Activated effector memory CD4-positive, alpha-beta T cell treated with anti-CD3 and anti-CD28 coated beads, Interleukin-2, amount 50 U/mL, for 16 hours (primary cell): ENCODE measurements around the gene PRKAR1A.
"Not testable (repeated sequence)": the region's sequence is repeated elsewhere in the genome, so short reads cannot be mapped to it uniquely, and the experiment has no call there.

ENCODE experiments used
- DNase-seq: peaks from one replicate; pipeline ENCODE4 v3.0.0-alpha.2; 2020

The PRKAR1A gene

DNA sequence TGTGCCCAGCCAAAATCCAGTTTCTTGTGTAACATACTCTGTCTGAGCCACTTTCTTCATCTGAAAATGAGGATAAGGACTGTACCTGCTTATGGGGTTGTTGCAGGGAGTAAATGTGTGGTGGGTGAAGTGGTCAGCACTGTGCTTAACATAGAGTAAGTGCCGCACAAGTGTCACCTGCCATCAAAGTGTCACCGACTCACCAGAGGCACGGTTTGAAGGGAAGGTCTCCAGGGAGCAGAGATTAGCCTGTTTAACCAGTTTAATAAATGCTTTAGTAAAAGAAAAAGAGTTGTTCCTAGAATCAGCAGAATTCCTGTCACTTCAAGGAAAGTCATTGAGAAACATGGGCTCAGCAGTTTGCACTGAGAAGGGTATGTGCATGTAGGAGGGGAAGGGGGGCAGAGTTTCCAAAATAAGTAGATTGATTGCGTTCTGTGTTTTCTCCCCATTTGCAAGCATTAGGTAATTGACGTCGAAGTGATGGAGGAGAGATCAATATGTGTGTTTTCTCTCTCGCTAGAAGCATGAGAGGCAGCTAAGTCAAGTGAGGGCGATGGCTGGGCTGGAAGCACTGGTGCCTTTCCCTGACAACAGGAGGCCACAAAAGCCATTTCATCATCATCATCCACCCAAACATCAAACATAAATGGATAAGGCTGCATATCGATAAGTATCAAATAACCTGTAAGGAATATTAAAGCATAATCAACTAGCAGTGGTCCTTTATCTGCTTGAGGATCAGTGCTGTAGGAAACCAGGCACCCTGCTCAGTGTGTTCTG lies 69.8 kb downstream of the PRKAR1A start:
- DNase-seq: no peak

DNA sequence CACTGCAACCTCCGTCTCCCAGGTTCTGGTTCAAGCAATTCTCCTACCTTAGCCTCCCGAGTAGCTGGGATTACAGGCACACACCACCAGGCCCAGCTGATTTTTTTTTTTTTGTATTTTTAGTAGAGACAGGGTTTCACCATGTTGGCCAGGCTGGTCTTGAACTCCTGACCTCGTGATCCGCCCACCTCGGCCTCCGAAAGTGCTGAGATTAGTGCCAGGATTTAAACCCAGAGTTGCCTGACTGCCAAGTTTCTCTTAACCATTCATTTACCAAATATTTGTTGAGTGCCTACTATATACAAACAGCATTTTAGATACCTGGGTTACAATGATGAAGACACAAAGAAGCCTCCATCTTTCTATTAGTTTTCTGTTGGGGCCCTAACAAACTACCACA lies 70.6 kb downstream of the PRKAR1A start:
- not testable (repeated sequence) for DNase-seq

GRCh38 chr17:68584581-68585303 lies 72.5 kb downstream of the PRKAR1A start:
- no peak for DNase-seq

DNA sequence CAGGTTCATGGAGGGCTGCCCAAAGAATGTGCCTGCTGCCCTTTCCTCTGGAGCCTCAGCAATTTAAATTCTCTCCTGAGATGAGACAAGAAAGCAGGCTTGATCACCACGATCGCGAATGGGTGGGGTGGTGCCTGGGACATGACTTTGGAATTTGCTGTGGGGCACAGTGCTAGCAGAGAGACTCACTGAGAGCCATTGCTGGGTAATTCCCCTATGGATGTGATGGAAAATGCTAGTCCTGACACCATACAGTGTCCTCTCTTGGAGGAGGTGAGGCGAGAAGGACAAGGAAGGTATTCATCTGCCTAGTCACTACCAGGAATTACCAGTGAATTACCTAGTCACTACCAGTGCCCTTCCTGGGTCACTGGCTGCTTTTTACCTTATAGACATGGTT lies 73.4 kb downstream of the PRKAR1A start:
- no peak for DNase-seq

- no peak for DNase-seq
These were observed 74.8 kb downstream of the PRKAR1A start for GRCh38 chr17:68587026-68587425.

DNA sequence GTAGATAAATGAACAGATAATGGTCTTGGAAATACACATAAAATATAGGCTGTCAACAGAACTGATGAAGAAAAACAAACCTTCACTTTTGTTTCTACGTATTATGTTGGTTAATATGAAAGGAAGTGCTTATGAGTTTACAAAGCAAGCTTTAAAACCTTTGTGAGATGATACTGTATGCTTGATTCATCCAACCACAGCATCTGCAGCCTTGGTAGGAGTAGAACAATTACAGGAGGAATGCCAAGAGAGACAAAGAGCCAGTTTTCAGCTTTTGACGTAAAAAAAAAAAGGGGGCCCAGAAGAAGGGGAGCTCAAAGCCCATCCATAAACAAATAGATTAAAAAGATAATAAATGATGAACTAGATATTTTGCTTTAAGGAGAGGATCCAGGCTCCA lies 75.6 kb downstream of the PRKAR1A start:
- DNase-seq: no peak

- no peak for DNase-seq
These were observed 76.1 kb downstream of the PRKAR1A start for GRCh38 chr17:68588362-68588761.

GRCh38 chr17:68589086-68589485 lies 76.9 kb downstream of the PRKAR1A start:
- DNase-seq: no peak

- no peak for DNase-seq
These were observed 79.4 kb downstream of the PRKAR1A start for GRCh38 chr17:68591583-68591982.

DNA sequence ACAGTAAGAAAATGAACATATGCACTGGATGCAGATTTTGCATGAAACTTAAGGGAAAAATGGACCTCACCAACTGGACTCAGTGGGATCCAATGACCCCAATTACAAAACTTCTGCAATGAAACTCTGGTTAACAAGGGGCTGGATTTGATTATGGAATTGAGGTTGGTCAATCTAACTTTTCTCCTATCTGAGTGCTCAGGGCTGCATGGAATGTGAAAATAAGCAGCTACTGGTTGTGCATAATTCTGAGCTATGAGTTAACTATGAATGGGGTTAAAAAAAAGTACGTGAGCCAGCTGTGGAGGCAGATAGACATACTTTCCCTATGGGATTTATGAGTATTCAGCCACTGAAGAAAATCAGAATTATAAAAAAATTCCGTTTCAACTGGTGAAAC lies 79.8 kb downstream of the PRKAR1A start:
- DNase-seq: no peak

- DNase-seq: no peak
These were observed 80.7 kb downstream of the PRKAR1A start for GRCh38 chr17:68592682-68593641.

GRCh38 chr17:68594552-68594951 lies 82.3 kb downstream of the PRKAR1A start:
- DNase-seq: no peak

DNA sequence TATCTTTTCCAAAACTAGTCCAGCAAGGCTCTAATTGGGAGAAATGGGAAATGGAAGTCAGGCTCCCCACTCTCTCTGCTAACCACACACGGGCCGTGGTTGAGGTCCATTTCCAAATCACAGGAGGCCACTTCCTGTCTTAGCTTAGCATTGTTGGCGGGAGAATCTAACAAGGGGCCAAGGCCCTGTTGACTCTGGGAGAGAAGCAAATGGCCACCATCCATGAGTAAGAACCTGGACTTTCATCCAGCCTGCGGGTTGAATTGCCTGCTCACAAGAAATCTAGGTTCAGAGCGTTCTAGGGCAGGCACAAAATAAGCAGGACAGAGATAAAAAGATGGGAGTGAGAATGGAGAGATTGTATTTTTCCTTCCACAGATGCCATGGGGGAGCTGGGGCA lies 83.3 kb downstream of the PRKAR1A start:
- no peak for DNase-seq

- no peak for DNase-seq
These were observed 83.8 kb downstream of the PRKAR1A start for GRCh38 chr17:68595986-68596385.

DNA sequence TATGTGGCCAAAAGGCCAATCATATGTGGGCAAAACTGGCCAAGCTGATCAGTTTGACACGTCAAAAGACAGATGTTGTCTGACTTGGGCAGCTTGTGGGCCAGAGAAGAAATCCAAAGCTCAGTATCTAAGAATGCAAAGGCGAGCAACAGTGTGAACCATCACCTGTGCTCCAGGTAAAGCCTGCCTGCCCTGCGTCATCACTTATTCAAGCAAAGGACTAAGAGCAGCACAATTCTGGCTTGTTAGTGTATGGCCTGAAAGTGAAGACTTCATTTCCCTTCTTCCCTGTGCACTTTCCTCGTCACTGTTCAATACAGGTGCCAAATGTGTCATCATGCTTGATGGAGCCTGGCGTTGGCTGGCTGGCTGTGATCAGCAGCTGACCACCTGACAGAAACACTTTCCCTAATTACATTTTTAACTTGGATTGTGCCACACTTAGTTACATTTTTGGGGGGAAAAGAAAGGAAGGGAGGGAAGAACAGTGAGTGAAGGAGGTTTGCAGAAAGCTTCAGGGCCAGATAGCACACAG lies 84.2 kb downstream of the PRKAR1A start:
- no peak for DNase-seq

DNA sequence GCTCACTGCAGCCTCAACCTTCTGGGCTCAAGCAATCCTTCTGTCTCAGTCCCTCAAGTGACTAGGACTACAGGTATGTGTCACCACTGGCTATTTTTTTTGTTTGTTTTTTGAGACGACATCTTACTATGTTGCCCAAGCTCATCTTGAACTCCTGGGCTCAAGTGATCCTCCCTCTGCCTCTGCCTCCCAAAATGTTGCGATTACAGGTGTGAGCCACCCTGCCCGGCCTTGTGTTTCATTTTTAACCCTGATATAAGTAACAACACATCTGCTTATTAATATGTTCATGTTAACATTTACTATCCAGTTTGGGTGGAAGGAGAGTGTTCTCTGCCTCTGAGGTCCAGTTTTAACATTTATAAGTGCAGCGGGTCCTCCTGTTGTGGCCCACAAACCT lies 85.8 kb downstream of the PRKAR1A start:
- DNase-seq: no peak

GRCh38 chr17:68598545-68598961 lies 86.3 kb downstream of the PRKAR1A start:
- no peak for DNase-seq

DNA sequence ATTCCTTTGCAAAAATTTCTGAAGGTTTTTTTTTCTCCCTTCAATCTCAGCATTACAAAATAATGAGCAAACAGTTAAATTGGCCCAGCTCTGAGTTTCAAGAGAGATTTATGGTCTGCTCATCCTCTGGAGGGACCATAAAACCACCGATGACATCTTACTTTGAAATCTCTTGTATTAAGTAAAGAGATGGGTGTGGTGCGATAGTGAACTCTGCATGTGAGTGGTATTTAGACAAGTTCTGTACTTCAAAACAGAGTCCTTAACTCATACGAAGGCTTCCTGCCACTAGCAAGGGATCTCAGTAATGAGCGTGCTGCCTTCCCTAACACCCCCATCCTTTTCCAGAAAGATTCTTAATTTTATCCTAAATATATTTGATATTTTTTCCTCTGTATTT lies 86.9 kb downstream of the PRKAR1A start:
- no peak for DNase-seq

- DNase-seq: no peak
These were observed 87.4 kb downstream of the PRKAR1A start for GRCh38 chr17:68599552-68600066.

- DNase-seq: no peak
These were observed 88.1 kb downstream of the PRKAR1A start for GRCh38 chr17:68600067-68600930.
